Measurements from ENCODE around the gene UBXN2A. TPM values are rescaled to one million over a fixed set of nuclear protein-coding genes. Genes with fewer than 3 reads are reported as not detected.

UBXN2A gene
- total and polyA plus RNA-seq, 2 of the 8 experiments (the other 6 are each of a cell fraction or from before 2014, with no cell fraction given), result 3.6 to 20.4 TPM

DNA sequence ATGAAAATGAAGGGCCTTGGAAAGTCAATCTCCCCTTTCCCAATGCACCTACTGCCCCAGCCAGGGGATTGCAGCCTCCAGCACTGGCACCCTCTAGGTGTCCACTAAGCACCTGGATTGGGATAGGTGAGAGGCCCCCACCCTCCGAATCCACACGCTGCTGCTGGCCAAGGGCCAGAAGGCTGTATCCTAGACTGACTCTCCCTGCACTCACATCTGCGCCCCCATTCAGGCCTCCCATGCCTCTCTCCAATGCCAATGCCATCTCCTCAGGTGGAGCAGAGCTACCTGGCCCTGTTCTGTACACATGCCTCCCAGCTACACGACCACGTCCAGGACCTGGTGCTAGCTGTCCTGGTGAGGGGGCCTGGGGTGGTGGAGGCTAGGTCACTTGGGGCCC is 79.5 kb downstream of the UBXN2A start:
- H3K4ac ChIP-seq (replicated peaks; ENCODE audit: insufficient read length, low read depth, low read length), result no peak overlapping the region
- no peak overlapping the region for H3K4me3 ChIP-seq (ENCODE audit: extremely low read depth in 1 of 4, insufficient read depth in 2 of 4, low read depth in 3 of 4, low read length in 4 of 4)
- 87% methylated on average over 5 of the region's 5 CpGs; no CpG with 5 or more reads in 1 of the 2 experiments for WGBS, 2 experiments (ENCODE audit: extremely low coverage in 1 of 2, insufficient coverage in 1 of 2, insufficient read length in 1 of 2, insufficient replicate concordance in 2 of 2, low coverage in 1 of 2, low lambda C conversion rate in 2 of 2, missing lambda C conversion rate in 1 of 2)
- H3K27me3 ChIP-seq (replicated peaks in 1 of 4; ENCODE audit: control insufficient read depth in 3 of 4, extremely low read depth in 1 of 4, insufficient read depth in 3 of 4, low read length in 3 of 4), result no peaks in the 10 kb centered on the region
- peaks cover 3 to 32% (median 10%) of the 10 kb centered on the region in 4 experiments for H3K4me1 ChIP-seq (replicated peaks in 1 of 4; ENCODE audit: control insufficient read depth in 3 of 4, insufficient read depth in 4 of 4, low read length in 3 of 4)
- H4K20me1 ChIP-seq (replicated peaks in 1 of 2; ENCODE audit: control insufficient read depth in 1 of 2, insufficient read depth in 2 of 2, low read length in 2 of 2), result no peaks in the 10 kb centered on the region
- CTCF ChIA-PET (ENCODE audit: partially characterized antibody), result interaction anchor here (0.7 to 2.9 kb wide), 6 partner anchors 13 to 103 kb away, joined by 3 to 16 read pairs (median 6); partner anchors contain the start of gene TP53I3
- DNase-seq (ENCODE audit: low read depth in 1 of 2, low spot score in 2 of 2) (no peak), FAIRE-seq (no peak)
- peaks cover 0 to 9% (median under 1%) of the 10 kb centered on the region in 4 experiments; a peak in 3 of 8 replicates for H3K36me3 ChIP-seq (ENCODE audit: control insufficient read depth in 2 of 4, insufficient read depth in 4 of 4, low read length in 3 of 4)
- H4K5ac ChIP-seq (ENCODE audit: insufficient read length, low read depth, low read length), result no peak overlapping the region
- no peak overlapping the region for H4K91ac ChIP-seq (replicated peaks; ENCODE audit: insufficient read length, low read length)
- H3K79me2 ChIP-seq (ENCODE audit: control insufficient read depth in 1 of 2, insufficient read depth in 2 of 2, low read length in 2 of 2), result no peaks in the 10 kb centered on the region
- H2BK12ac ChIP-seq (ENCODE audit: low read depth, low read length), result peak overlapping the region; percentile 27; the same call in 1 of the 2 replicates
- peaks cover 3% of the 10 kb centered on the region; the same call in 1 of the 2 replicates for H3K79me1 ChIP-seq (ENCODE audit: low read depth, low read length)
- no peak overlapping the region for H3K14ac ChIP-seq (ENCODE audit: insufficient read length)
- no peak overlapping the region for H3K9ac ChIP-seq (replicated peaks in 1 of 4; ENCODE audit: extremely low read depth in 1 of 4, low read depth in 3 of 4, low read length in 3 of 4)
- 0 out of 2 replicates have a peak overlapping the region, but pooled peaks have one; percentile 45 for H4K8ac ChIP-seq (ENCODE audit: extremely low read depth, insufficient read depth, low read length)
- no peak overlapping the region for H3K23ac ChIP-seq (ENCODE audit: insufficient read length)
- no peaks in the 10 kb centered on the region for H3K9me3 ChIP-seq (ENCODE audit: insufficient read depth in 2 of 2, low read depth in 1 of 2, low read length in 1 of 2)
- TF ChIP-seq POLR2A (IDR thresholded peaks at IDR 0.05; ENCODE audit: control extremely low read depth in 1 of 2, low read depth in 2 of 2, low read length in 2 of 2) (no peak), BACH1 (IDR thresholded peaks at IDR 0.05; ENCODE audit: low read length) (no peak), CREB1 (IDR thresholded peaks at IDR 0.05) (no peak), RXRA (IDR thresholded peaks at IDR 0.05; ENCODE audit: insufficient read depth, low read depth, low read length) (no peak), TEAD4 (IDR thresholded peaks at IDR 0.05; ENCODE audit: low read depth, low read length) (no peak), HDAC6 (IDR thresholded peaks at IDR 0.05; ENCODE audit: low read depth, low read length) (no peak), SIRT6 (IDR thresholded peaks at IDR 0.05; ENCODE audit: low read length) (no peak), KDM5A (IDR thresholded peaks at IDR 0.05; ENCODE audit: low read length) (no peak), HDAC2 (IDR thresholded peaks at IDR 0.05; ENCODE audit: borderline replicate concordance in 1 of 2, low read depth in 2 of 2, low read length in 2 of 2) (no peak), POLR2AphosphoS5 (IDR thresholded peaks at IDR 0.05; ENCODE audit: low read depth, low read length) (no peak)
- no peak overlapping the region for H2BK5ac ChIP-seq (ENCODE audit: low read depth, low read length)
- no peak overlapping the region for H2BK120ac ChIP-seq (replicated peaks; ENCODE audit: low read depth, low read length)
- H2BK20ac ChIP-seq (ENCODE audit: low read length), result no peak overlapping the region
- peak overlapping the region; percentile 16; the same call in 1 of the 2 replicates for H2BK15ac ChIP-seq (ENCODE audit: low read length)
- no peak overlapping the region for H3K56ac ChIP-seq (replicated peaks; ENCODE audit: insufficient read length, low read depth, low read length)
- H3K27ac ChIP-seq (ENCODE audit: low read depth, low read length), result no peak overlapping the region
- H2AK5ac ChIP-seq (ENCODE audit: low read depth, low read length), result no peak overlapping the region
- no peaks in the 10 kb centered on the region for H3K23me2 ChIP-seq (ENCODE audit: low read depth, low read length)
- no peak overlapping the region for H3K4me2 ChIP-seq (ENCODE audit: insufficient read depth in 1 of 2, low read depth in 2 of 2, low read length in 2 of 2)
- no peak overlapping the region for H2AFZ ChIP-seq (ENCODE audit: low read length)
- H3K18ac ChIP-seq (ENCODE audit: extremely low read depth, low read length), result no peak overlapping the region
- POLR2A ChIA-PET (ENCODE audit: partially characterized antibody), result interaction anchor here (2.0 kb wide), 2 partner anchors 10 to 13 kb away, joined by 4 to 5 read pairs; partner anchors contain the start of gene MFSD2B

All from H1 (cell line).